ENCODE data around the gene IL4I1.

GRCh38 chr19:49863935-49864320 lies 32.8 kb downstream of the IL4I1 start:
- no peak for TF ChIP-seq POLR2A (IDR thresholded peaks at IDR 0.05; ENCODE audit: low read length)
- TF ChIP-seq GATA1 (IDR thresholded peaks at IDR 0.05; ENCODE audit: low read depth, low read length): no peak
